ENCODE results near the gene ATP9B.

Gene ATP9B

DNA sequence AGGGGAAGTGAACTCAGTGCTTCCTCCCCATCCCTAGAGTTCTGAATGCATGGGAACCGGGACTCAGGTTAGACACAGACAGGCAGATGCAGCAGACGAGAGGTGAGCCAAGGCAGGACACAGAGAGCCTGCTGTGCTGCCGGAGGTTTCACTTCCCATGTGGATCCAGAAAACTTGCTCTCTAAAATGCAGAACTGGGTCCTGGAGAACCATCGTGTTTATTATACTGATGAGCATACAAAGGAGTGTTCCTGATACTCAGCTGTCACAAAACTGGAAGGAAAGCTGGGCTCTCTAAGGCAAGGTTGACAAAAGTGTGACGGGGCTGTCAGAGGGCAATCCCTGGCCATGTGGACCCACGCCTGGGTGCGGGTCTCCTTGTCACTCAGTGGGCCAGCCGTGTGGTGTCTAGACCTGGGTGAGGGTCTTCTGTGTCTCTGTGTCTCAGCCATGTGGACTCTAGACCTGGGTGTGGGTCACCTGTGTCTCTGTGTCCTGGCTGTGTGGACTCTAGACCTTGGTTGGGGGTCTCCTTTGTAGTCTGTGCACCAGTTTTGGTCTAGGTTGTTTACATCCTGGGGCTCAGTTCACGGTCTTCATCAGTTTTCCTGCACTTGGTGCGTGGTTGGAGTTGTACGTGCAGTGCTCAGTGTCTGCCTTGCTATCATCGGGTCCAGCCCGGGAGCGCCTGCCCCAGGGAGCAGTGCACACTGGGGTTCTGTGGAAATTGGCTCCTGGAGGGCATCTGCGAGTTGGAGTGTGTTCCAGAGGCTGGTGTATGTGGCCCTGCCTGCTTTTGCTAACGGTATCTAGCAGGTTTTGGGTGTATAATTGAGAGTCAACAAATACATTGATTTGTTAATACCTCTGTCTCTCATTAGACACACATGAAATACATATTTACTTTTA, 141.1 kb downstream of the ATP9B start:
- no peak for DNase-seq (ENCODE audit: low spot score)
- Histone ChIP-seq H3K4me1 (ENCODE audit: insufficient read depth, poor library complexity, severe bottlenecking) (peaks cover 2% of the 10 kb centered on the region), H3K9me3 (ENCODE audit: severe bottlenecking) (no peaks in the 10 kb centered on the region)

DNA sequence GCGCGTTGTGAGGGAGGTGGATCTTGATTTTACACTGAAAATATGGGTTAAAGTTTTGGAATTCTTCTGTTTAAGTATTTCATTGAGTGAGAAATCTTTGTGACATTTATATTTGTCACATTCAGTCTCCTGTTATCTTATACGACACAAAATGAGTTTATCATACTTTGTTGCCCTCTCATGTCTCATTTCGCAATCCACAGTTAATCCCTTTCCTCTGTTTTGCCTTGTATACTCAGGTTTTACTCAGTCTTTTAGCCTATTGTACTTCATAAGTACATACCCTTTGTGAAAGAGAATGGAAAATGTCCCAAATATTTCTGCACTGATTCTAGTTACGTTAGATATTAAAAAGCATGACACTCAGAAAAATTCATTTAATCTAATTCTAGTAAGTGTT, 142.7 kb downstream of the ATP9B start:
- Histone ChIP-seq H3K27ac (ENCODE audit: poor library complexity, severe bottlenecking) (no peak overlapping the region), H3K9me3 (ENCODE audit: severe bottlenecking) (no peaks in the 10 kb centered on the region), H3K27me3 (ENCODE audit: insufficient read depth, poor library complexity, severe bottlenecking) (no peaks in the 10 kb centered on the region), H3K36me3 (ENCODE audit: low read depth) (no peaks in the 10 kb centered on the region), H3K4me1 (ENCODE audit: insufficient read depth, poor library complexity, severe bottlenecking) (peaks cover 2% of the 10 kb centered on the region), H3K4me3 (ENCODE audit: severe bottlenecking) (no peak overlapping the region)
- ATAC-seq (ENCODE audit: low read depth) (no peak; the same call in 2 of the 3 replicates), DNase-seq (ENCODE audit: low spot score) (no peak)
- TF ChIP-seq, protein P1, sequence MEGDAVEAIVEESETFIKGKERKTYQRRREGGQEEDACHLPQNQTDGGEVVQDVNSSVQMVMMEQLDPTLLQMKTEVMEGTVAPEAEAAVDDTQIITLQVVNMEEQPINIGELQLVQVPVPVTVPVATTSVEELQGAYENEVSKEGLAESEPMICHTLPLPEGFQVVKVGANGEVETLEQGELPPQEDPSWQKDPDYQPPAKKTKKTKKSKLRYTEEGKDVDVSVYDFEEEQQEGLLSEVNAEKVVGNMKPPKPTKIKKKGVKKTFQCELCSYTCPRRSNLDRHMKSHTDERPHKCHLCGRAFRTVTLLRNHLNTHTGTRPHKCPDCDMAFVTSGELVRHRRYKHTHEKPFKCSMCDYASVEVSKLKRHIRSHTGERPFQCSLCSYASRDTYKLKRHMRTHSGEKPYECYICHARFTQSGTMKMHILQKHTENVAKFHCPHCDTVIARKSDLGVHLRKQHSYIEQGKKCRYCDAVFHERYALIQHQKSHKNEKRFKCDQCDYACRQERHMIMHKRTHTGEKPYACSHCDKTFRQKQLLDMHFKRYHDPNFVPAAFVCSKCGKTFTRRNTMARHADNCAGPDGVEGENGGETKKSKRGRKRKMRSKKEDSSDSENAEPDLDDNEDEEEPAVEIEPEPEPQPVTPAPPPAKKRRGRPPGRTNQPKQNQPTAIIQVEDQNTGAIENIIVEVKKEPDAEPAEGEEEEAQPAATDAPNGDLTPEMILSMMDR (IDR thresholded peaks at IDR 0.05; ENCODE audit: poor library complexity, severe bottlenecking): no peak

More for the DNA sequence above, 141.1 kb downstream of the ATP9B start:
- Histone ChIP-seq H3K36me3 (ENCODE audit: low read depth) (no peaks in the 10 kb centered on the region), H3K27ac (ENCODE audit: poor library complexity, severe bottlenecking) (no peak overlapping the region), H3K27me3 (ENCODE audit: insufficient read depth, poor library complexity, severe bottlenecking) (no peaks in the 10 kb centered on the region), H3K4me3 (ENCODE audit: severe bottlenecking) (no peak overlapping the region)
- TF ChIP-seq, protein P1 (IDR thresholded peaks at IDR 0.05; ENCODE audit: poor library complexity, severe bottlenecking): no peak
- no peak for ATAC-seq (ENCODE audit: low read depth)

DNA sequence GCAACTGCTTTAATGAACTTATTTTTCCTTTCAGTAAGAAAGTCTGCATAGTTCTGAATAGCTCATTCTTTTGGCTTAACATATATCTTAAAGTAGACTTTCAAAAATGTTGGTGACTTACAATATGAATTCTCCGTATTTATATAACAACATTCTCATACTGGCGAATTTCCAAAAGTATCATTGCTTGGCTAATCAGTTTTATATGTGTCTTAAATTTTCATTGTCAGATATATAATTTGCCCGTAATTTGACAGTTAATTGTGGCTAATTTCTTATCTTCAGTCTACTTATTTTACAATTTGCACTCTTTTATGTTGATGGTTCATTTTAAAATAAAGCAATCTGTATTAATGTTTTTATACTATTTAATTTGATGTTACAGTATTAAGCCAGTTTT, 144.9 kb downstream of the ATP9B start:
- H3K4me1 ChIP-seq (ENCODE audit: insufficient read depth, poor library complexity, severe bottlenecking): peaks cover 2% of the 10 kb centered on the region
- no peak for DNase-seq (ENCODE audit: low spot score)
- H3K27ac ChIP-seq (ENCODE audit: poor library complexity, severe bottlenecking): no peak overlapping the region
- no peaks in the 10 kb centered on the region for H3K27me3 ChIP-seq (ENCODE audit: insufficient read depth, poor library complexity, severe bottlenecking)
- H3K36me3 ChIP-seq (ENCODE audit: low read depth): no peaks in the 10 kb centered on the region
- H3K9me3 ChIP-seq (ENCODE audit: severe bottlenecking): no peaks in the 10 kb centered on the region
- ATAC-seq (ENCODE audit: low read depth): no peak
- TF ChIP-seq, protein P1 (IDR thresholded peaks at IDR 0.05; ENCODE audit: poor library complexity, severe bottlenecking): no peak
- H3K4me3 ChIP-seq (ENCODE audit: severe bottlenecking): no peak overlapping the region

DNA sequence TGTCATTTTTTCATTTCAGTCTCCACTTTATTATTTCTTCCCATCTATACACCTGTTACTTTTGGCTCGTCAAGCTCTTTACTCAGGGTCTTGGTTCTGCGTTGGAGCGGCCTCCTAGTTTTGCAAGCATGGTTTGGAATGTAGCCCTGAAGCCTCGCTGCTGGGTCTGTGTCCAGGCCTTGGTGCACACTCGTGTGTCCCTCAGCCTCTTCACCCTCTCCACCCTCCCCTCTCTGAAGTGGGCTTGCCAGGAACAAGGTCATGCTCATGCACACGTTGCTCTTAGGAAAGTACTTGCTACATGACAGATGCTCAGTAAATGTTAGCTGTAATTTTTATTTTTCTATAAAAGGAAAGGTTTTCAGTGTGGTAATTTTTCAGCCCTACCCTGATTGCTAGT, 147.0 kb downstream of the ATP9B start:
- no peaks in the 10 kb centered on the region for H3K27me3 ChIP-seq (ENCODE audit: insufficient read depth, poor library complexity, severe bottlenecking)

More for the DNA sequence above, 147.0 kb downstream of the ATP9B start:
- no peaks in the 10 kb centered on the region for H3K9me3 ChIP-seq (ENCODE audit: severe bottlenecking)
- ATAC-seq (ENCODE audit: low read depth) (no peak), DNase-seq (ENCODE audit: low spot score) (no peak)
- H3K4me3 ChIP-seq (ENCODE audit: severe bottlenecking): no peak overlapping the region
- peaks cover 2% of the 10 kb centered on the region for H3K4me1 ChIP-seq (ENCODE audit: insufficient read depth, poor library complexity, severe bottlenecking)
- TF ChIP-seq, protein P1 (IDR thresholded peaks at IDR 0.05; ENCODE audit: poor library complexity, severe bottlenecking): no peak
- H3K27ac ChIP-seq (ENCODE audit: poor library complexity, severe bottlenecking): no peak overlapping the region
- H3K36me3 ChIP-seq (ENCODE audit: low read depth): no peaks in the 10 kb centered on the region
